ENCODE results near the gene KCNJ9. TPM values are rescaled to one million over a fixed set of nuclear protein-coding genes. Genes with fewer than 3 reads are reported as not detected.
A peak's percentile ranks its signal among the peaks of the same experiment; 100 is the strongest.
"Not testable (repeated sequence)": the region's sequence is repeated elsewhere in the genome, so short reads cannot be mapped to it uniquely, and the experiment has no call there.

KCNJ9 gene
- total RNA-seq, 1 experiment from 2014 or later, result 0.09 TPM

DNA sequence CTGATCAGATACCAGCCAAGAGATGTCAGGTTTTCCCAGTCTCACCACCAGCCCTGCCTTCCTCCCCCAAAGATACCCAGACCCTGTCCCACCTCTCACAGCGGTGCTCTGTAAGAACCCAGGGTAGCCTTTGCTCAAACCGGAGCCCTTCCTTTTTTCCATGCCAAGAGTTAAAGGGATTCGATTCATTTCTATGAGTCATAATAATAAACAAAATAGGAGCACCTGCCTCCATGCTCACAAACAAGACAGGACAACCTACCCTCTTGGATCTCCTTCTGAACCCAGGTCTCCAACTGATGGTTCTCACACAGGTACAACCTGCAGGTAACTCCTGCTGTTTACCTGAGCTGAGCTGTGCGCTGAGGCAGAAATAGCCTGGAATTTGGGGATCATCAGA, 28.3 kb downstream of the KCNJ9 start:
- TF ChIP-seq SOX15 (CRISPR knock-in tag; IDR thresholded peaks at IDR 0.05), result no peak
- no peak for TF ChIP-seq ATF1 (CRISPR knock-in tag; IDR thresholded peaks at IDR 0.05)
- Mint-ChIP-seq H3K36me3 (no peaks in the 10 kb centered on the region), H3K4me1 (peaks cover 51% of the 10 kb centered on the region), H3K27me3 (ENCODE audit: low read depth) (peaks cover 5% of the 10 kb centered on the region; the same call in 1 of the 2 replicates), H3K4me3 (no peak overlapping the region), H3K27ac (no peak overlapping the region; the same call in 1 of the 2 replicates), H3K9me3 (no peaks in the 10 kb centered on the region)
- DNase-seq (ENCODE audit: low spot score), result no peak
- CTCF ChIA-PET, result interaction anchor here (0.6 to 9.3 kb wide), 23 partner anchors 8 to 266 kb away, joined by 3 to 83 read pairs (median 8); partner anchors contain the start of genes ATP1A2, IGSF8 and KCNJ10
- ATAC-seq, result peak; percentile 11; the same call in 1 of the 2 replicates
- POLR2A ChIA-PET, result interaction anchor here (1.0 to 1.4 kb wide), 2 partner anchors 12 to 39 kb away, joined by 3 to 4 read pairs; partner anchors contain the start of gene IGSF8

DNA sequence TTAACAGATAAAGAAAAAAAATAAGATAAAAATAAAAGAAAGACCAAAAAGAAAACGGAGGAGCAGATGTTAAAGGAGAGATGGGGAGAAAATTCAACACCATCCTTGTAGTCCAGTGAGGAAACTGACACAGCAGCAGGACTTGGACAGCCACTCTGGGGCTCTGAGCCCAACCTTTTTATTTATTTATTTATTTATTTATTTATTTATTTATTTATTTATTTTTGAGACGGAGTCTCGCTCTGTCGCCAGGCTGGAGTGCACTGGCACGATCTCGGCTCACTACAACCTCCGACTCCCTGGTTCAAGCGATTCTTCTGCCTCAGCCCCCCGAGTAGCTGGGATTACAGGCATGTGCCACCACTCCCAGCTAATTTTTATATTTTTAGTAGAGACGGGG, 30.1 kb downstream of the KCNJ9 start:
- DNase-seq (ENCODE audit: low spot score); H3K27ac Mint-ChIP-seq; POLR2A ChIA-PET; ATAC-seq; H3K36me3 Mint-ChIP-seq; H3K27me3 Mint-ChIP-seq (ENCODE audit: low read depth); H3K4me3 Mint-ChIP-seq; H3K9me3 Mint-ChIP-seq: not testable (repeated sequence)
- 0 out of 2 replicates have a peak, but pooled peaks have one; percentile 29 for TF ChIP-seq HMGA2 (CRISPR knock-in tag; IDR thresholded peaks at IDR 0.05)
- CTCF ChIA-PET, result interaction anchor here (1.0 to 3.9 kb wide), 4 partner anchors 9 to 141 kb away, joined by 3 to 27 read pairs (median 12); no protein-coding TSS in a partner anchor
- H3K4me1 Mint-ChIP-seq, result peaks cover 67% of the 10 kb centered on the region

DNA sequence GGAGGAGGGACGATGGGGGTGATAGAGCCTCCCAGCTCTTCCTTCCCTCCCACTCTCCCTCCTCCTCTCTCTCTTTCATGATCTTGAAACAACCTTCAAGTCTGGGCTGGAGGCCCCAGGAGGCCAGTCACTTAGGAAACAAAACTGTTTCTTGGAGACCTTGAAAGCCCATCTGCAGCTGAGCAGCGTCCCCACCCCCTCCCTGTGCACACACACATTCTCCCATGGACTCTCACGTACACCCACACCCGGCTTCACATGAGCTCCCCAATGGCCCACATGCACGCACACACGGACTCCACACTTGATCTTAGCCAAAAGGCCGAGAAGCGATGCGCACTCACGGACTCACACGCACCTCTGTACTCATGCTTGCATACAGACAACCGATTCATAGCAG, 31.0 kb downstream of the KCNJ9 start:
- no peak overlapping the region for H3K27ac Mint-ChIP-seq

More for the DNA sequence above, 31.0 kb downstream of the KCNJ9 start:
- no peaks in the 10 kb centered on the region for H3K36me3 Mint-ChIP-seq
- no peak overlapping the region for H3K4me3 Mint-ChIP-seq
- H3K9me3 Mint-ChIP-seq, result no peaks in the 10 kb centered on the region
- peaks cover 2% of the 10 kb centered on the region; the same call in 1 of the 2 replicates for H3K27me3 Mint-ChIP-seq (ENCODE audit: low read depth)
- peaks cover 76% of the 10 kb centered on the region for H3K4me1 Mint-ChIP-seq
- ChIA-PET CTCF (interaction anchor here (0.8 to 3.9 kb wide), 4 partner anchors 10 to 179 kb away, joined by 3 to 27 read pairs (median 4); no protein-coding TSS in a partner anchor), POLR2A (interaction anchor here (0.6 kb wide), 1 partner anchor 56 kb away, joined by 8 read pairs; no protein-coding TSS in a partner anchor)
- DNase-seq (ENCODE audit: low spot score) (no peak), ATAC-seq (no peak)
- TF ChIP-seq SP1 (CRISPR knock-in tag; conservative IDR thresholded peaks at IDR 0.05) (no peak), GTF2I (CRISPR knock-in tag; conservative IDR thresholded peaks at IDR 0.05) (no peak), GABPB1 (CRISPR knock-in tag; IDR thresholded peaks at IDR 0.05) (no peak), FOXJ3 (CRISPR knock-in tag; IDR thresholded peaks at IDR 0.05; ENCODE audit: borderline replicate concordance) (no peak), CBFB (CRISPR knock-in tag; IDR thresholded peaks at IDR 0.05; ENCODE audit: low read depth) (no peak), FOXP1 (CRISPR knock-in tag; IDR thresholded peaks at IDR 0.05; ENCODE audit: borderline replicate concordance) (no peak), NFATC4 (CRISPR knock-in tag; IDR thresholded peaks at IDR 0.05) (no peak), TP53 (CRISPR knock-in tag; IDR thresholded peaks at IDR 0.05) (no peak), ELF4 (CRISPR knock-in tag; IDR thresholded peaks at IDR 0.05; ENCODE audit: low read depth) (no peak), ZNF138 (CRISPR knock-in tag; conservative IDR thresholded peaks at IDR 0.05) (no peak), NR1H2 (CRISPR knock-in tag; IDR thresholded peaks at IDR 0.05) (no peak), OVOL2 (CRISPR knock-in tag; IDR thresholded peaks at IDR 0.05; ENCODE audit: borderline replicate concordance) (no peak), CREB1 (CRISPR knock-in tag; IDR thresholded peaks at IDR 0.05) (no peak)
- TF ChIP-seq, protein P1, sequence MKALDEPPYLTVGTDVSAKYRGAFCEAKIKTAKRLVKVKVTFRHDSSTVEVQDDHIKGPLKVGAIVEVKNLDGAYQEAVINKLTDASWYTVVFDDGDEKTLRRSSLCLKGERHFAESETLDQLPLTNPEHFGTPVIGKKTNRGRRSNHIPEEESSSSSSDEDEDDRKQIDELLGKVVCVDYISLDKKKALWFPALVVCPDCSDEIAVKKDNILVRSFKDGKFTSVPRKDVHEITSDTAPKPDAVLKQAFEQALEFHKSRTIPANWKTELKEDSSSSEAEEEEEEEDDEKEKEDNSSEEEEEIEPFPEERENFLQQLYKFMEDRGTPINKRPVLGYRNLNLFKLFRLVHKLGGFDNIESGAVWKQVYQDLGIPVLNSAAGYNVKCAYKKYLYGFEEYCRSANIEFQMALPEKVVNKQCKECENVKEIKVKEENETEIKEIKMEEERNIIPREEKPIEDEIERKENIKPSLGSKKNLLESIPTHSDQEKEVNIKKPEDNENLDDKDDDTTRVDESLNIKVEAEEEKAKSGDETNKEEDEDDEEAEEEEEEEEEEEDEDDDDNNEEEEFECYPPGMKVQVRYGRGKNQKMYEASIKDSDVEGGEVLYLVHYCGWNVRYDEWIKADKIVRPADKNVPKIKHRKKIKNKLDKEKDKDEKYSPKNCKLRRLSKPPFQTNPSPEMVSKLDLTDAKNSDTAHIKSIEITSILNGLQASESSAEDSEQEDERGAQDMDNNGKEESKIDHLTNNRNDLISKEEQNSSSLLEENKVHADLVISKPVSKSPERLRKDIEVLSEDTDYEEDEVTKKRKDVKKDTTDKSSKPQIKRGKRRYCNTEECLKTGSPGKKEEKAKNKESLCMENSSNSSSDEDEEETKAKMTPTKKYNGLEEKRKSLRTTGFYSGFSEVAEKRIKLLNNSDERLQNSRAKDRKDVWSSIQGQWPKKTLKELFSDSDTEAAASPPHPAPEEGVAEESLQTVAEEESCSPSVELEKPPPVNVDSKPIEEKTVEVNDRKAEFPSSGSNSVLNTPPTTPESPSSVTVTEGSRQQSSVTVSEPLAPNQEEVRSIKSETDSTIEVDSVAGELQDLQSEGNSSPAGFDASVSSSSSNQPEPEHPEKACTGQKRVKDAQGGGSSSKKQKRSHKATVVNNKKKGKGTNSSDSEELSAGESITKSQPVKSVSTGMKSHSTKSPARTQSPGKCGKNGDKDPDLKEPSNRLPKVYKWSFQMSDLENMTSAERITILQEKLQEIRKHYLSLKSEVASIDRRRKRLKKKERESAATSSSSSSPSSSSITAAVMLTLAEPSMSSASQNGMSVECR (CRISPR knock-in tag; IDR thresholded peaks at IDR 0.05; ENCODE audit: borderline replicate concordance), result no peak
- TF ChIP-seq, protein P2, sequence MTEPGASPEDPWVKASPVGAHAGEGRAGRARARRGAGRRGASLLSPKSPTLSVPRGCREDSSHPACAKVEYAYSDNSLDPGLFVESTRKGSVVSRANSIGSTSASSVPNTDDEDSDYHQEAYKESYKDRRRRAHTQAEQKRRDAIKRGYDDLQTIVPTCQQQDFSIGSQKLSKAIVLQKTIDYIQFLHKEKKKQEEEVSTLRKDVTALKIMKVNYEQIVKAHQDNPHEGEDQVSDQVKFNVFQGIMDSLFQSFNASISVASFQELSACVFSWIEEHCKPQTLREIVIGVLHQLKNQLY (CRISPR knock-in tag; IDR thresholded peaks at IDR 0.05), result no peak
- TF ChIP-seq, protein P3, sequence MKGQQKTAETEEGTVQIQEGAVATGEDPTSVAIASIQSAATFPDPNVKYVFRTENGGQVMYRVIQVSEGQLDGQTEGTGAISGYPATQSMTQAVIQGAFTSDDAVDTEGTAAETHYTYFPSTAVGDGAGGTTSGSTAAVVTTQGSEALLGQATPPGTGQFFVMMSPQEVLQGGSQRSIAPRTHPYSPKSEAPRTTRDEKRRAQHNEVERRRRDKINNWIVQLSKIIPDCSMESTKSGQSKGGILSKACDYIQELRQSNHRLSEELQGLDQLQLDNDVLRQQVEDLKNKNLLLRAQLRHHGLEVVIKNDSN (CRISPR knock-in tag; IDR thresholded peaks at IDR 0.05), result no peak
